ENCODE data around the gene SNAP91. TPM values are rescaled to one million over a fixed set of nuclear protein-coding genes. Genes with fewer than 3 reads are reported as not detected.

SNAP91 gene
- total RNA-seq, 1 experiment from 2014 or later: 0.95 TPM

DNA sequence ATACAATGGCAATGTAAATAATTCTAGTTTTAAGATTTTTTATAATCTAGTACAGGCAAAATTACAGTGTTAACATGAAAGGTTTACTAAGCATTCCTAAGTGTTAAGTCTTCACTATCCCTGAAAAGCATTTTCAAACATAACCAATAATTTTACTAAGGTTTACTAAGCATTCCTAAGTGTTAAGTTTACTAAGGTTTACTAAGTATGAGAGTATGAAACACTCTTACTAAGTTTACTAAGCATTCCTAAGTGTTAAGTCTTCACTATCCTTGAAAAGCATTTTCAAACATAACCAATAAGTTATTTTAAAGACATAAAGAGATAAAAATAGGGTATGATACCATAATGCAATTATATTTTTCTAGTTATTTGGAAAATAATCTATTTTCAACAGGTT lies 114.0 kb downstream of the SNAP91 start:
- no TSS peak for BruUV-seq (replicated peaks)
- intact Hi-C loops (cut with micrococcal nuclease; ENCODE audit: unreplicated experiment): no loop called here

DNA sequence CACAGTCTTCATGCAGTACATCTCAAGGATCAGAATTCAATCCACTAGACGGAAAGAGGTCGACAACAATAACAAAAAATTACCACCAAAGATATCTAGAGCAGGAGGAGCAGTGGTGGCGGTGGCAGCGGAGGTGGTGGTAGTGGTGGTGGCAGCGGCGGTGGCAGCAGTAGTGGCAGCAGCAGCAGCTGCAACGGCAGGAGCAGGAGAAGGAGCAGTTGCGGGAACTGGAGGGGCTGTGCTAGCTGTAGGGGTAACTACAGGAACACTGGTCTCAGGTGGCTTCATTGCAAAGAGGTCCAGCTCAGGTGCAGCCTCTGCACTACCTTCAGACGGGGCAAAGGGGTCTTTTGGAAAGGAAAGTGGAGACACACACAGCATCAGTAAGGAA lies 115.5 kb downstream of the SNAP91 start:
- Histone ChIP-seq H3K4me3 (ENCODE audit: low read depth in 2 of 2, low read length in 2 of 2) (no peak overlapping the region), H3K27ac (ENCODE audit: low read length) (no peak overlapping the region), H3K27me3 (ENCODE audit: control insufficient read depth, insufficient read depth, low read length) (no peaks in the 10 kb centered on the region), H3K36me3 (ENCODE audit: control insufficient read depth, insufficient read depth, low read length) (no peaks in the 10 kb centered on the region), H3K9me3 (ENCODE audit: control insufficient read depth, insufficient read depth, low read depth, low read length) (no peaks in the 10 kb centered on the region), H3K4me1 (ENCODE audit: control insufficient read depth, insufficient read depth, low read length) (no peaks in the 10 kb centered on the region)
- intact Hi-C loops (cut with micrococcal nuclease; ENCODE audit: unreplicated experiment) (no loop called here), in situ Hi-C loops (cut with HindIII; ENCODE audit: low pct_unique_long_range_greater_than_20kb, low sequenced_read_pairs) (no loop called here)
- no TSS peak for BruUV-seq (replicated peaks)
- DNase-seq (ENCODE audit: low read depth, low spot score) (no peak), ATAC-seq (no peak)
- TF ChIP-seq, protein P1, sequence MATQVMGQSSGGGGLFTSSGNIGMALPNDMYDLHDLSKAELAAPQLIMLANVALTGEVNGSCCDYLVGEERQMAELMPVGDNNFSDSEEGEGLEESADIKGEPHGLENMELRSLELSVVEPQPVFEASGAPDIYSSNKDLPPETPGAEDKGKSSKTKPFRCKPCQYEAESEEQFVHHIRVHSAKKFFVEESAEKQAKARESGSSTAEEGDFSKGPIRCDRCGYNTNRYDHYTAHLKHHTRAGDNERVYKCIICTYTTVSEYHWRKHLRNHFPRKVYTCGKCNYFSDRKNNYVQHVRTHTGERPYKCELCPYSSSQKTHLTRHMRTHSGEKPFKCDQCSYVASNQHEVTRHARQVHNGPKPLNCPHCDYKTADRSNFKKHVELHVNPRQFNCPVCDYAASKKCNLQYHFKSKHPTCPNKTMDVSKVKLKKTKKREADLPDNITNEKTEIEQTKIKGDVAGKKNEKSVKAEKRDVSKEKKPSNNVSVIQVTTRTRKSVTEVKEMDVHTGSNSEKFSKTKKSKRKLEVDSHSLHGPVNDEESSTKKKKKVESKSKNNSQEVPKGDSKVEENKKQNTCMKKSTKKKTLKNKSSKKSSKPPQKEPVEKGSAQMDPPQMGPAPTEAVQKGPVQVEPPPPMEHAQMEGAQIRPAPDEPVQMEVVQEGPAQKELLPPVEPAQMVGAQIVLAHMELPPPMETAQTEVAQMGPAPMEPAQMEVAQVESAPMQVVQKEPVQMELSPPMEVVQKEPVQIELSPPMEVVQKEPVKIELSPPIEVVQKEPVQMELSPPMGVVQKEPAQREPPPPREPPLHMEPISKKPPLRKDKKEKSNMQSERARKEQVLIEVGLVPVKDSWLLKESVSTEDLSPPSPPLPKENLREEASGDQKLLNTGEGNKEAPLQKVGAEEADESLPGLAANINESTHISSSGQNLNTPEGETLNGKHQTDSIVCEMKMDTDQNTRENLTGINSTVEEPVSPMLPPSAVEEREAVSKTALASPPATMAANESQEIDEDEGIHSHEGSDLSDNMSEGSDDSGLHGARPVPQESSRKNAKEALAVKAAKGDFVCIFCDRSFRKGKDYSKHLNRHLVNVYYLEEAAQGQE (IDR thresholded peaks at IDR 0.05; ENCODE audit: insufficient read depth in 1 of 2, low read depth in 2 of 2, low read length in 1 of 2): no peak
- TF ChIP-seq TCF7L2 (IDR thresholded peaks at IDR 0.05; ENCODE audit: low read depth, low read length) (no peak), SIN3A (IDR thresholded peaks at IDR 0.05; ENCODE audit: borderline replicate concordance, insufficient read depth, low read depth, low read length) (no peak), POLR2AphosphoS5 (IDR thresholded peaks at IDR 0.05; ENCODE audit: low read depth, low read length) (no peak)
- TF ChIP-seq, protein P2, sequence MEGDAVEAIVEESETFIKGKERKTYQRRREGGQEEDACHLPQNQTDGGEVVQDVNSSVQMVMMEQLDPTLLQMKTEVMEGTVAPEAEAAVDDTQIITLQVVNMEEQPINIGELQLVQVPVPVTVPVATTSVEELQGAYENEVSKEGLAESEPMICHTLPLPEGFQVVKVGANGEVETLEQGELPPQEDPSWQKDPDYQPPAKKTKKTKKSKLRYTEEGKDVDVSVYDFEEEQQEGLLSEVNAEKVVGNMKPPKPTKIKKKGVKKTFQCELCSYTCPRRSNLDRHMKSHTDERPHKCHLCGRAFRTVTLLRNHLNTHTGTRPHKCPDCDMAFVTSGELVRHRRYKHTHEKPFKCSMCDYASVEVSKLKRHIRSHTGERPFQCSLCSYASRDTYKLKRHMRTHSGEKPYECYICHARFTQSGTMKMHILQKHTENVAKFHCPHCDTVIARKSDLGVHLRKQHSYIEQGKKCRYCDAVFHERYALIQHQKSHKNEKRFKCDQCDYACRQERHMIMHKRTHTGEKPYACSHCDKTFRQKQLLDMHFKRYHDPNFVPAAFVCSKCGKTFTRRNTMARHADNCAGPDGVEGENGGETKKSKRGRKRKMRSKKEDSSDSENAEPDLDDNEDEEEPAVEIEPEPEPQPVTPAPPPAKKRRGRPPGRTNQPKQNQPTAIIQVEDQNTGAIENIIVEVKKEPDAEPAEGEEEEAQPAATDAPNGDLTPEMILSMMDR (IDR thresholded peaks at IDR 0.05): no peak
- ChIA-PET POLR2A (no interaction called here), CTCF (no interaction called here)

More for the DNA sequence above, 114.0 kb downstream of the SNAP91 start:
- no peak for TF ChIP-seq SIN3A (IDR thresholded peaks at IDR 0.05; ENCODE audit: borderline replicate concordance, insufficient read depth, low read depth, low read length)
- TF ChIP-seq, protein P1 (IDR thresholded peaks at IDR 0.05; ENCODE audit: insufficient read depth in 1 of 2, low read depth in 2 of 2, low read length in 1 of 2): no peak
- TF ChIP-seq POLR2AphosphoS5 (IDR thresholded peaks at IDR 0.05; ENCODE audit: low read depth, low read length): no peak
- TF ChIP-seq, protein P2 (IDR thresholded peaks at IDR 0.05): no peak
- TF ChIP-seq TCF7L2 (IDR thresholded peaks at IDR 0.05; ENCODE audit: low read depth, low read length): no peak
- ATAC-seq (no peak), DNase-seq (ENCODE audit: low read depth, low spot score) (no peak)
- H3K4me1 ChIP-seq (ENCODE audit: control insufficient read depth, insufficient read depth, low read length): no peaks in the 10 kb centered on the region
- H3K27ac ChIP-seq (ENCODE audit: low read length): no peak overlapping the region
- no peak overlapping the region for H3K4me3 ChIP-seq (ENCODE audit: low read depth in 2 of 2, low read length in 2 of 2)
- no peaks in the 10 kb centered on the region for H3K9me3 ChIP-seq (ENCODE audit: control insufficient read depth, insufficient read depth, low read depth, low read length)
- no peaks in the 10 kb centered on the region for H3K36me3 ChIP-seq (ENCODE audit: control insufficient read depth, insufficient read depth, low read length)
- no peaks in the 10 kb centered on the region for H3K27me3 ChIP-seq (ENCODE audit: control insufficient read depth, insufficient read depth, low read length)
- POLR2A ChIA-PET: no interaction called here
- in situ Hi-C loops (cut with HindIII; ENCODE audit: low pct_unique_long_range_greater_than_20kb, low sequenced_read_pairs): no loop called here
- CTCF ChIA-PET: no interaction called here

Measured in Panc1 (cell line).